ENCODE data around the gene ALOX15. TPM values are rescaled to one million over a fixed set of nuclear protein-coding genes. Genes with fewer than 3 reads are reported as not detected.
"Not testable (repeated sequence)": the region's sequence is repeated elsewhere in the genome, so short reads cannot be mapped to it uniquely, and the experiment has no call there.

ALOX15 gene
- total RNA-seq, 2 experiments from 2014 or later, result not detected

GRCh38 chr17:4643676-4644075 lies 2.2 kb upstream of the ALOX15 start:
- DNase-seq, result no peak
- Mint-ChIP-seq H3K4me3 (no peak overlapping the region), H3K9me3 (no peaks in the 10 kb centered on the region), H3K27ac (no peak overlapping the region), H3K36me3 (no peaks in the 10 kb centered on the region), H3K4me1 (ENCODE audit: low read depth) (peaks cover 14% of the 10 kb centered on the region), H3K27me3 (peaks cover 55% of the 10 kb centered on the region)
- CTCF ChIA-PET, result no interaction called here
- POLR2A ChIA-PET, result no interaction called here
- intact Hi-C loops (cut with micrococcal nuclease), result no loop called here

GRCh38 chr17:4642286-4642685 lies 808 bp upstream of the ALOX15 start:
- intact Hi-C loops (cut with micrococcal nuclease), result no loop called here
- ChIA-PET CTCF (interaction anchor here (2.0 kb wide), 1 partner anchor 75 kb away, joined by 6 read pairs; no protein-coding TSS in a partner anchor), POLR2A (no interaction called here)
- Mint-ChIP-seq H3K4me1 (ENCODE audit: low read depth) (peaks cover 15% of the 10 kb centered on the region), H3K36me3 (no peaks in the 10 kb centered on the region), H3K27me3 (peaks cover 59% of the 10 kb centered on the region), H3K9me3 (no peaks in the 10 kb centered on the region), H3K27ac (no peak overlapping the region), H3K4me3 (no peak overlapping the region)
- no peak for DNase-seq

GRCh38 chr17:4640569-4641188 lies 799 bp downstream of the ALOX15 start:
- H3K9me3 Mint-ChIP-seq; POLR2A ChIA-PET; intact Hi-C loops (cut with micrococcal nuclease); H3K36me3 Mint-ChIP-seq; H3K27ac Mint-ChIP-seq: not testable (repeated sequence)
- Mint-ChIP-seq H3K27me3 (peaks cover 72% of the 10 kb centered on the region), H3K4me1 (ENCODE audit: low read depth) (peaks cover 24% of the 10 kb centered on the region), H3K4me3 (peak overlapping the region; percentile 8)
- peak; percentile 71 for DNase-seq
- CTCF ChIA-PET, result interaction anchor here (2.0 kb wide), 1 partner anchor 74 kb away, joined by 6 read pairs; no protein-coding TSS in a partner anchor

GRCh38 chr17:4639301-4640059 lies 2.0 kb downstream of the ALOX15 start:
- peaks cover 24% of the 10 kb centered on the region for H3K4me1 Mint-ChIP-seq (ENCODE audit: low read depth)
- H3K36me3 Mint-ChIP-seq; POLR2A ChIA-PET; CTCF ChIA-PET; H3K9me3 Mint-ChIP-seq; H3K27ac Mint-ChIP-seq; intact Hi-C loops (cut with micrococcal nuclease): not testable (repeated sequence)
- peak overlapping the region; percentile 39 for H3K4me3 Mint-ChIP-seq
- peaks cover 71% of the 10 kb centered on the region for H3K27me3 Mint-ChIP-seq
- peak; percentile 63 for DNase-seq

- POLR2A ChIA-PET; H3K9me3 Mint-ChIP-seq; DNase-seq; H3K27ac Mint-ChIP-seq; intact Hi-C loops (cut with micrococcal nuclease); H3K4me3 Mint-ChIP-seq; CTCF ChIA-PET; H3K36me3 Mint-ChIP-seq: not testable (repeated sequence)
- Mint-ChIP-seq H3K27me3 (peaks cover 69% of the 10 kb centered on the region), H3K4me1 (ENCODE audit: low read depth) (peaks cover 24% of the 10 kb centered on the region)
Measured at GRCh38 chr17:4638766-4639165, 2.7 kb downstream of the ALOX15 start.

- ChIA-PET CTCF (interaction anchor here (2.7 kb wide), 1 partner anchor 70 kb away, joined by 8 read pairs; no protein-coding TSS in a partner anchor), POLR2A (interaction anchor here (0.6 kb wide), 1 partner anchor 56 kb away, joined by 3 read pairs; no protein-coding TSS in a partner anchor)
- Mint-ChIP-seq H3K9me3 (peaks cover 4% of the 10 kb centered on the region), H3K36me3 (no peaks in the 10 kb centered on the region), H3K27ac (no peak overlapping the region), H3K27me3 (peaks cover 56% of the 10 kb centered on the region), H3K4me1 (ENCODE audit: low read depth) (peaks cover 21% of the 10 kb centered on the region), H3K4me3 (no peak overlapping the region)
- no peak for DNase-seq
- intact Hi-C loops (cut with micrococcal nuclease), result no loop called here
Measured at GRCh38 chr17:4636474-4637100, 4.9 kb downstream of the ALOX15 start.

- peaks cover 19% of the 10 kb centered on the region for H3K4me1 Mint-ChIP-seq (ENCODE audit: low read depth)
- H3K36me3 Mint-ChIP-seq, result no peaks in the 10 kb centered on the region
- intact Hi-C loops (cut with micrococcal nuclease), result no loop called here
- CTCF ChIA-PET, result interaction anchor here (2.7 kb wide), 1 partner anchor 69 kb away, joined by 8 read pairs; no protein-coding TSS in a partner anchor
- peaks cover 4% of the 10 kb centered on the region for H3K9me3 Mint-ChIP-seq
- DNase-seq, result peak; percentile 30
- H3K27me3 Mint-ChIP-seq, result peaks cover 49% of the 10 kb centered on the region
- H3K27ac Mint-ChIP-seq, result no peak overlapping the region
- no peak overlapping the region for H3K4me3 Mint-ChIP-seq
- POLR2A ChIA-PET, result no interaction called here
Measured at GRCh38 chr17:4635823-4636375, 5.6 kb downstream of the ALOX15 start.

GRCh38 chr17:4634976-4635375 lies 6.5 kb downstream of the ALOX15 start:
- Mint-ChIP-seq H3K27ac (no peak overlapping the region), H3K4me1 (ENCODE audit: low read depth) (peaks cover 16% of the 10 kb centered on the region), H3K9me3 (peaks cover 4% of the 10 kb centered on the region), H3K36me3 (no peaks in the 10 kb centered on the region), H3K27me3 (peaks cover 48% of the 10 kb centered on the region), H3K4me3 (no peak overlapping the region)
- no peak for DNase-seq
- ChIA-PET POLR2A (no interaction called here), CTCF (interaction anchor here (2.7 kb wide), 1 partner anchor 68 kb away, joined by 8 read pairs; no protein-coding TSS in a partner anchor)
- intact Hi-C loops (cut with micrococcal nuclease), result no loop called here

- DNase-seq, result no peak
- no peak overlapping the region for H3K4me3 Mint-ChIP-seq
- POLR2A ChIA-PET, result no interaction called here
- no peak overlapping the region for H3K27ac Mint-ChIP-seq
- no peaks in the 10 kb centered on the region for H3K36me3 Mint-ChIP-seq
- CTCF ChIA-PET, result interaction anchor here (0.6 to 0.9 kb wide), 2 partner anchors 269 to 418 kb away, joined by 3 read pairs; partner anchors contain the start of gene CHRNE
- peaks cover 4% of the 10 kb centered on the region for H3K9me3 Mint-ChIP-seq
- H3K4me1 Mint-ChIP-seq (ENCODE audit: low read depth), result peaks cover 10% of the 10 kb centered on the region
- intact Hi-C loops (cut with micrococcal nuclease), result no loop called here
- peaks cover 40% of the 10 kb centered on the region for H3K27me3 Mint-ChIP-seq
Measured at GRCh38 chr17:4633643-4634042, 7.8 kb downstream of the ALOX15 start.

- Mint-ChIP-seq H3K9me3 (peaks cover 4% of the 10 kb centered on the region), H3K27me3 (peaks cover 35% of the 10 kb centered on the region), H3K4me1 (ENCODE audit: low read depth) (peaks cover 9% of the 10 kb centered on the region), H3K27ac (no peak overlapping the region), H3K36me3 (no peaks in the 10 kb centered on the region), H3K4me3 (no peak overlapping the region)
- DNase-seq, result no peak
- intact Hi-C loops (cut with micrococcal nuclease), result no loop called here
- ChIA-PET CTCF (interaction anchor here (1.7 kb wide), 1 partner anchor 66 kb away, joined by 5 read pairs; no protein-coding TSS in a partner anchor), POLR2A (no interaction called here)
Measured at GRCh38 chr17:4632581-4632920, 8.9 kb downstream of the ALOX15 start.

GRCh38 chr17:4631836-4632580 lies 9.5 kb downstream of the ALOX15 start:
- intact Hi-C loops (cut with micrococcal nuclease), result no loop called here
- ChIA-PET CTCF (interaction anchor here (1.7 kb wide), 1 partner anchor 65 kb away, joined by 5 read pairs; no protein-coding TSS in a partner anchor), POLR2A (interaction anchor here (1.1 kb wide), 1 partner anchor 44 kb away, joined by 3 read pairs; no protein-coding TSS in a partner anchor)
- Mint-ChIP-seq H3K4me3 (no peak overlapping the region), H3K4me1 (ENCODE audit: low read depth) (peaks cover 9% of the 10 kb centered on the region), H3K9me3 (peaks cover 4% of the 10 kb centered on the region), H3K36me3 (no peaks in the 10 kb centered on the region), H3K27me3 (peaks cover 34% of the 10 kb centered on the region), H3K27ac (no peak overlapping the region)
- no peak for DNase-seq

Data from activated CD4-positive, alpha-beta memory T cell treated with anti-CD3 and anti-CD28 coated beads for 36 hours (primary cell).